Keratinocyte (primary cell): ENCODE measurements around the gene TUFM. TPM values are rescaled to one million over a fixed set of nuclear protein-coding genes. Genes with fewer than 3 reads are reported as not detected.
A peak's percentile ranks its signal among the peaks of the same experiment; 100 is the strongest.

Experiments used
- DNase-seq: peaks from one replicate; pipeline ENCODE4 v3.0.0-alpha.2; 2011; ENCODE audit warnings: low read depth, missing footprints, low spot score
- FAIRE-seq: peaks from 2 replicates; lab custom pipeline; 2011; peaks lifted over from hg19 to GRCh38; lab: Jason Lieb, UNC
- H2AFZ ChIP-seq: 2 replicates; pipeline ENCODE4 v1.6.0; 2012; ENCODE audit warnings: low read length, control low read depth, inconsistent platforms; ENCODE audit not compliant: control insufficient read depth
- H3K27ac ChIP-seq: 2 replicates; pipeline ENCODE4 v1.5.1; 2011; ENCODE audit warnings: low read length; ENCODE audit not compliant: control insufficient read depth, insufficient read depth
- H3K27me3 ChIP-seq: 3 replicates; pipeline ENCODE4 v1.6.0; 2011; ENCODE audit warnings: low read length; ENCODE audit not compliant: control insufficient read depth, insufficient read depth; ENCODE audit errors: extremely low read depth
- H3K36me3 ChIP-seq, 2 experiments: 2 replicates in 1 of 2; 3 replicates in 1 of 2; pipeline ENCODE4 v1.5.1; 2011; ENCODE audit warnings: low read length in 2 of 2, mild to moderate bottlenecking in 1 of 2; ENCODE audit not compliant: control insufficient read depth in 2 of 2, insufficient read depth in 2 of 2; ENCODE audit errors: extremely low read depth in 1 of 2
- H3K4me1 ChIP-seq: 3 replicates; pipeline ENCODE4 v1.5.1; 2011; ENCODE audit warnings: low read length; ENCODE audit not compliant: control insufficient read depth, insufficient read depth; ENCODE audit errors: extremely low read depth
- H3K4me2 ChIP-seq: 3 replicates; pipeline ENCODE4 v1.6.0; 2011; ENCODE audit warnings: low read depth, low read length; ENCODE audit not compliant: control insufficient read depth, insufficient read depth; ENCODE audit errors: extremely low read depth
- H3K4me3 ChIP-seq, 3 experiments: fragments of 200-600 bp in 1 of 3; sonication (generic) in 1 of 3; 2 replicates in 2 of 3; 3 replicates in 1 of 3; pipeline ENCODE4 v1.5.1; 2011 to 2016; ENCODE audit warnings: low read length in 3 of 3, mild to moderate bottlenecking in 3 of 3, control low read depth in 2 of 3, inconsistent platforms in 1 of 3, low read depth in 1 of 3, mixed read lengths in 1 of 3, mixed run types in 1 of 3, moderate library complexity in 1 of 3; ENCODE audit not compliant: control insufficient read depth in 2 of 3, insufficient read depth in 2 of 3; ENCODE audit errors: extremely low read depth in 1 of 3
- H3K79me2 ChIP-seq: 2 replicates; pipeline ENCODE4 v1.6.0; 2012; ENCODE audit warnings: low read length; ENCODE audit not compliant: control insufficient read depth, insufficient read depth
- H3K9ac ChIP-seq: 3 replicates; pipeline ENCODE4 v1.6.0; 2011; ENCODE audit warnings: low read length; ENCODE audit not compliant: control insufficient read depth, insufficient read depth; ENCODE audit errors: extremely low read depth
- H3K9me1 ChIP-seq: 3 replicates; pipeline ENCODE4 v1.6.0; 2011; ENCODE audit warnings: low read length; ENCODE audit not compliant: control insufficient read depth, insufficient read depth; ENCODE audit errors: extremely low read depth
- H3K9me3 ChIP-seq: 2 replicates; pipeline ENCODE4 v1.5.1; 2012; ENCODE audit warnings: low read depth, low read length; ENCODE audit not compliant: control insufficient read depth
- H4K20me1 ChIP-seq: 3 replicates; pipeline ENCODE4 v1.6.0; 2011; ENCODE audit warnings: low read length; ENCODE audit not compliant: control insufficient read depth, insufficient read depth; ENCODE audit errors: extremely low read depth
- CTCF ChIP-seq, 3 experiments: IDR thresholded peaks in 1 of 3; conservative IDR thresholded peaks in 1 of 3; optimal IDR thresholded peaks in 1 of 3; 2 replicates in 2 of 3; 3 replicates in 1 of 3; pipeline versions ENCODE3 to v1.5.1; 2011; ENCODE audit warnings: low read length in 3 of 3, mild to moderate bottlenecking in 3 of 3, moderate library complexity in 2 of 3, control low read depth in 1 of 3, inconsistent platforms in 1 of 3; ENCODE audit not compliant: insufficient read depth in 2 of 3; ENCODE audit errors: extremely low read depth in 1 of 3
- EZH2 ChIP-seq: IDR thresholded peaks from one replicate; pipeline ENCODE4 v1.6.1; 2012; ENCODE audit warnings: inconsistent platforms, mild to moderate bottlenecking, low read length, moderate library complexity
- dilution Hi-C: fragments of 300-500 bp; cut with MboI; formaldehyde crosslinking; loops from one replicate; pipeline ENCODE4 v1.7.0; 2020; ENCODE audit warnings: low sequenced_read_pairs; ENCODE audit not compliant: extremely low pct_ligation_motif_present
- polyA plus RNA-seq, 5 experiments: library from polyadenylated mRNA; depleted of rRNA in 3 of 5; stranded (reverse) in 3 of 5; stranded (forward) in 1 of 5; unstranded in 1 of 5; fragments of >200 nt; gene quantifications; 1 replicate in 1 of 5; 2 replicates in 3 of 5; 3 replicates in 1 of 5; pipeline versions ENCODE4 v1.2.1 to v1.2.3, GENCODE V29; 2011 to 2012; ENCODE audit warnings: missing spikeins in 2 of 5, low read depth in 1 of 5, low replicate concordance in 1 of 5

Gene TUFM
- polyA plus RNA-seq, 1 donor (not counting 4 experiments of a cell fraction or from before 2014, with no cell fraction given) = 134 TPM

- Histone ChIP-seq H3K9me3 (no peaks in the 10 kb centered on the region), H3K4me3 (no peak overlapping the region)
Observed at GRCh38 chr16:28826141-28826540, 20.0 kb downstream of the TUFM start.

GRCh38 chr16:28824717-28824973, 21.5 kb downstream of the TUFM start:
- Histone ChIP-seq H3K27ac (peak overlapping the region; percentile 88), H3K9ac (peak overlapping the region; percentile 98), H3K4me2 (peak overlapping the region; percentile 96), H3K9me3 (no peaks in the 10 kb centered on the region), H3K4me1 (peaks cover 22% of the 10 kb centered on the region), H3K36me3 (peaks cover 24 to 36% of the 10 kb centered on the region in 2 experiments), H3K4me3 (peak overlapping the region; percentile 89 to 99 (median 95)), H3K79me2 (peaks cover 60% of the 10 kb centered on the region), H3K27me3 (no peaks in the 10 kb centered on the region), H4K20me1 (peaks cover 9% of the 10 kb centered on the region), H3K9me1 (no peaks in the 10 kb centered on the region), H2AFZ (peak overlapping the region; percentile 47)
- TF ChIP-seq CTCF (optimal IDR thresholded peaks at IDR 0.05 in 1 of 3, IDR thresholded peaks at IDR 0.05 in 1 of 3, conservative IDR thresholded peaks at IDR 0.05 in 1 of 3; ENCODE audit: extremely low read depth in 1 of 3, insufficient read depth in 2 of 3, low read length in 3 of 3) (no peak), EZH2 (no peak)
- DNase-seq (no peak), FAIRE-seq (no peak)
- dilution Hi-C loops = no loop called here

More at GRCh38 chr16:28826141-28826540, 20.0 kb downstream of the TUFM start:
- Histone ChIP-seq H4K20me1 (peaks cover 13% of the 10 kb centered on the region), H3K9ac (peak overlapping the region; percentile 23), H3K79me2 (peaks cover 69% of the 10 kb centered on the region), H3K4me2 (peak overlapping the region; percentile 96), H3K36me3 (peaks cover 33 to 51% of the 10 kb centered on the region in 2 experiments), H3K9me1 (no peaks in the 10 kb centered on the region), H3K27me3 (no peaks in the 10 kb centered on the region), H3K4me1 (peaks cover 22% of the 10 kb centered on the region), H2AFZ (no peak overlapping the region), H3K27ac (no peak overlapping the region)
- TF ChIP-seq EZH2 = no peak
- TF ChIP-seq CTCF (optimal IDR thresholded peaks at IDR 0.05 in 1 of 3, IDR thresholded peaks at IDR 0.05 in 1 of 3, conservative IDR thresholded peaks at IDR 0.05 in 1 of 3; ENCODE audit: extremely low read depth in 1 of 3, insufficient read depth in 2 of 3, low read length in 3 of 3) = peak in 1 of 3 experiments; percentile 31
- no peak for FAIRE-seq
- dilution Hi-C loops = no loop called here
- no peak for DNase-seq
